HG03039 (cell line): ENCODE data around the gene EDEM1.

Source experiments
- ATAC-seq: cut with Tn5 transposase; IDR thresholded peaks from one replicate; pipeline ENCODE4 v1.9.1; 2021; ENCODE audit warnings: mild to moderate bottlenecking, moderate library complexity; ENCODE audit not compliant: unreplicated experiment

The EDEM1 gene

GRCh38 chr3:5264093-5264600, 76.6 kb downstream of the EDEM1 start:
- no peak for ATAC-seq

- ATAC-seq, result no peak
Observed at GRCh38 chr3:5264896-5265770, 77.6 kb downstream of the EDEM1 start.

- ATAC-seq, result no peak
Observed at GRCh38 chr3:5267252-5267651, 79.7 kb downstream of the EDEM1 start.

GRCh38 chr3:5267889-5268288, 80.4 kb downstream of the EDEM1 start:
- ATAC-seq, result no peak
